ENCODE results near the gene CYP26B1.

CYP26B1 gene, protein sequence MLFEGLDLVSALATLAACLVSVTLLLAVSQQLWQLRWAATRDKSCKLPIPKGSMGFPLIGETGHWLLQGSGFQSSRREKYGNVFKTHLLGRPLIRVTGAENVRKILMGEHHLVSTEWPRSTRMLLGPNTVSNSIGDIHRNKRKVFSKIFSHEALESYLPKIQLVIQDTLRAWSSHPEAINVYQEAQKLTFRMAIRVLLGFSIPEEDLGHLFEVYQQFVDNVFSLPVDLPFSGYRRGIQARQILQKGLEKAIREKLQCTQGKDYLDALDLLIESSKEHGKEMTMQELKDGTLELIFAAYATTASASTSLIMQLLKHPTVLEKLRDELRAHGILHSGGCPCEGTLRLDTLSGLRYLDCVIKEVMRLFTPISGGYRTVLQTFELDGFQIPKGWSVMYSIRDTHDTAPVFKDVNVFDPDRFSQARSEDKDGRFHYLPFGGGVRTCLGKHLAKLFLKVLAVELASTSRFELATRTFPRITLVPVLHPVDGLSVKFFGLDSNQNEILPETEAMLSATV

GRCh38 chr2:72147303-72147971, at the start of gene CYP26B1:
Gene CYP26B1, minus strand, starts transcription at chr2:72147862. Its CDS starts 28 bp downstream, at chr2:72147834.
- DNase-seq, result no peak

- DNase-seq, result no peak
These were observed 46.1 kb upstream of the CYP26B1 start for GRCh38 chr2:72193723-72194122.

DNA sequence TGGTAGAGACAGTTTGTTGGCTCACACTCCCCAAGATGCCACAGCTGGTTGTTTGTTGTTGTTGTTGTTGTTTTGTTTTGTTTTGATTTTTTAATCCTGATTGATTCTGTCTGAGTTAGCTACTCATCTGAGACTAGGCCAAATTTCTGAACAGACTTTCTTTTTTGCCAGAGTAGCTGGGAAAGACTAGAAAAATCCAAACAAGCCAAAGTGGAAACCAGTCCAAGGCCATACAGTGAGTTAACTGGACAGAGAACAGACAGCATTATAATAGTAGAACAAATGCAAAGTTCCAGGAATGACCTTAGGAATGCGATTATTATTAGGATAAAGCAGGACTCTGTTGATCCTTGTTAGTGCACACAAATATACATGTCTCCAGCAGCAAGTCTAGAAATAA, 43.8 kb upstream of the CYP26B1 start:
- DNase-seq, result no peak

DNA sequence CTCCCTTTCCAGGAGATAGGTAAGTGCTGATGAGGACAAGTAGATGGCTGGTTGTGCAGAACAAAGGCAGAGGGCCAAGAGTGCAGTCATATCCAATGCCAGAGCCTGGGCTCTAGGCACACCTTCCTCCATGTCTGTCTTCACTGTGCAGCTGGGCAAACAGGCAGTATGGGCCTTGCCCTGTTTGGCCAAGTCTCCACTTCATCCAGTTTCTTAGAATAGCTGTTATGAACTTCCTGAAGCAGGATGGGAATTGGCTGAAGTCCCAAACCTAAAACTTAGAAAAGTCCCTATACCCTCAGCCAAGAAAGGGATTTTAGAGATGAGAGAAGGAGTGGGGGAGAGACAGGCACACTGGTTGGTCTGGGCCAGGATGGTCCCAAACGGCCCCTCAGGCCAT, 37.5 kb upstream of the CYP26B1 start:
- no peak for DNase-seq

DNA sequence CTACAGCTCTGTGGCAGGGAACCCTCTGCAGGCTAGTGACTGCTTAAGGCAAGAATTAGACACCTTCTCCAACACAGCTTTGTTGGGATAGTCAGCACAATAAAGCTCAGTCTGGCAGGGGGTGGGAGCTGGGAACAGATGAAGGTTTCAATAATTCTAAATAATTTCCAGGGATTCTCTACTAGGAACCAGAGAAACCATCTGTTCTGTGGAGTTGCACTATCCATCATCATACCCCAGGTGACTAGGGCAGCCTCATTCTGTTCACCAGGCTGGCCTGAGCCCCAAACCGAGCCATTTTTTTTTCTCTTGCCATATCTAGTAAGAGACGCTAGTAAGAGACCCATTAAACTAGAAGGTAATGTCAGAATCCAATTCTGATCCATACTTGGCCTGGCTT, 35.8 kb upstream of the CYP26B1 start:
- DNase-seq, result no peak

- no peak for DNase-seq
These were observed 35.4 kb upstream of the CYP26B1 start for GRCh38 chr2:72183016-72183415.

DNA sequence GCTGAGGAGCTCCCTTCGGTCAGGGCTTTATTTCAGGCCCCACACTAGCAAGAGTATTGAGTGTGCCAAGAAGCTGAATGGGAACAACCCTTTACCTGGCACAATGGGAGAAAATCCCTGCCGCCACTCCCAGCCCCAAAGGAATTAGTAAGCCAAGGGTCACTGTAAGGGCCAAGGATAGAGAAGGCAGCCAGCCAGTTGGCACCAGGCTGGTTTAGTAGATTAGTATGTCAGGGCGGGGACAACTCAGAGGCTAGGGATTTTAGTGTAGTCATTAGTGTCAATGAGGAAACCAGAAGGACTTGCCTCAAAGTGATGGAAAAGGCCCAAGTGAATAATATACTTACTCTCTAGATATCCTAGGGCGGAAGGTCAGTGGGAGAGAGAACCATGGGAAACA, 34.9 kb upstream of the CYP26B1 start:
- DNase-seq, result no peak

- no peak for DNase-seq
These were observed 34.0 kb upstream of the CYP26B1 start for GRCh38 chr2:72181616-72182015.

- DNase-seq, result no peak
These were observed 32.7 kb upstream of the CYP26B1 start for GRCh38 chr2:72180351-72180750.

- no peak for DNase-seq
These were observed 30.9 kb upstream of the CYP26B1 start for GRCh38 chr2:72178551-72178950.

DNA sequence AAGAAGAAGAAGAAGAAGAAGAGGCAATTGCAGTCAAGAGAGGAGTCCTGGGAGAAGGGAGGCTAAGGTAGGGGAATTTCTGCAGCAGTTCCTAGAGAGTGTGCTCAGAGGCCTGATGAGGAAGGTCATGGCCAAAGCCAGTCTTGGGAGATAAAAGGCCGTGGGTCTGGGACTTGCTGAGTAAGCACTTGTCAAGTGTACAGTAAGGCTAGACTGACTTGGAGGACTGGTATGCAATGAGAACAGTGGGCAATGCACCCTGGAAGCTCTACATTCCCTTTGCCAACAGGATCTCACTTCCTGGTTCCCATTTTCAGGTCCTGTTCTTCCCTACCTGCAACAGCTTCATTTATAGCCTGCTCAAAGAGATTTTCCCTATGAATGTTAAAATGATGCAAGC, 28.6 kb upstream of the CYP26B1 start:
- no peak for DNase-seq

- no peak for DNase-seq
These were observed 28.0 kb upstream of the CYP26B1 start for GRCh38 chr2:72175636-72176035.

DNA sequence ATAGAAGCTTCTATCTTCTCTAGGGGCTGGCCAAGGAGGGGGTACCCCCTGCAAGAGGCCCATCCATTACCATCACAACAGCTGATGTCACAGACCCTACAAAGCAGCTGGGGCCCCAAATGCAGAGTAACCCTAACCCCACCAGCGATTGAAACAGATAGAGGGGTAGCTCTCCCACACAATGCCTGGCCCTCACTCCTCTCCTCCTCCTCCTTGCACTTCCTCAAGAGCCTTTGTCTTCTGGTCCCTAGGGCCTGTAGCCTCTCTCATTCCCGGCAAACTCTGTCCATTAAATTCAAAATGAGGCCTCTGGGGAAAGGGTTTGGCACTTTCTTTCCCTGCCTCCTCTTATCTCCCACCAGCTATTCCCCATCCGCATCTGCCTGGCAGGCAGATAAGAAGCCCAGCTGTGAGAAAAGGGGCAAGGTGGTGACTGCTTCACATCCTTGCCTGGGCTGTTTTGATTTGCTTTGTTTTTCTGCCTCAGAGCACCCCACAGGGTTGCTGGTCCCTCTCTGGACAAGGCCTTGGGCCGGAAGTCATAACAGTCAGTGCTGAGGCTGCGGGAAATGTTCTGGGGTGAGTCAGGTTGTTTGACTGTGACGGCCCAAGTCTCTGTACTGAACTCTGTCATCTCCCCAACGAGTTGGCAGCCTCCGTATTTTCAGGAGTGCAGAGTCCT, 26.1 kb upstream of the CYP26B1 start:
- DNase-seq, result no peak

DNA sequence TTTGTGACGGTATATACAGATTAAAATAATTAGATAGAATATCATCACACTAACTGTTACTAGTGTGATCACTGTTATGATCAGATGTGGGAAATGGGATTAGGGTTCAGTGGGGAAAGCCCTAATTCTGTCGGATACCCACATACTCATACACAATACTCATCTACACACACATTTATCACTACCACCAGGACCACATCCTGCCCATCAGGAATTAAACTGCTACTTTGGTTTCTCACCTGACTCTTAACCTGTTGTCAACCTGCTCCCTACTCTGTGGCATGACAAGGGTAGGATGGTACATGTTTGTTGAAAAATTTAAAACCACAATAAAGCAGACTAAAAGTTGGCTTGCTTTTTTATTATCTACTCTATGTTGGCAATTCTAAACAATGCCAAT, 24.8 kb upstream of the CYP26B1 start:
- DNase-seq, result no peak

DNA sequence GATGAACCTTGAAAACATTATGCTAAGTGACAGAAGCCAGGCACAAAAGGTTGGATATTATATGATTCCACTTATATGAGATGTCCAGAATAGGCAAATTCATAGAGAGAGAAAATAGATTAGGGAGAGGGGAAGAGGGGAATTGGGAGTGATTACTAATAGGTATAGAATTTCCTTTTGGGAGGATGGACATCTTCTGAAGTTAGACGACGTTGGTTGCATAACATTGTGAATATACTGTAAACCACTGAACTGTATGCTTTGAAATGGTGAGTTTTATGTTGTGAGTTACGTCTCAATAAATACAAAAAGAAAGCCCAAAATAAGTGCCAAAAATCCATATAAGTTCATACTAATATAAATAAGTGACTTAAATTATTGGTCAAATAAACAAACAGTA, 18.6 kb upstream of the CYP26B1 start:
- no peak for DNase-seq

- no peak for DNase-seq
These were observed 18.1 kb upstream of the CYP26B1 start for GRCh38 chr2:72165792-72166191.

- no peak for DNase-seq
These were observed 14.9 kb upstream of the CYP26B1 start for GRCh38 chr2:72162574-72162973.

GRCh38 chr2:72159211-72159993, 11.7 kb upstream of the CYP26B1 start:
- DNase-seq, result no peak

DNA sequence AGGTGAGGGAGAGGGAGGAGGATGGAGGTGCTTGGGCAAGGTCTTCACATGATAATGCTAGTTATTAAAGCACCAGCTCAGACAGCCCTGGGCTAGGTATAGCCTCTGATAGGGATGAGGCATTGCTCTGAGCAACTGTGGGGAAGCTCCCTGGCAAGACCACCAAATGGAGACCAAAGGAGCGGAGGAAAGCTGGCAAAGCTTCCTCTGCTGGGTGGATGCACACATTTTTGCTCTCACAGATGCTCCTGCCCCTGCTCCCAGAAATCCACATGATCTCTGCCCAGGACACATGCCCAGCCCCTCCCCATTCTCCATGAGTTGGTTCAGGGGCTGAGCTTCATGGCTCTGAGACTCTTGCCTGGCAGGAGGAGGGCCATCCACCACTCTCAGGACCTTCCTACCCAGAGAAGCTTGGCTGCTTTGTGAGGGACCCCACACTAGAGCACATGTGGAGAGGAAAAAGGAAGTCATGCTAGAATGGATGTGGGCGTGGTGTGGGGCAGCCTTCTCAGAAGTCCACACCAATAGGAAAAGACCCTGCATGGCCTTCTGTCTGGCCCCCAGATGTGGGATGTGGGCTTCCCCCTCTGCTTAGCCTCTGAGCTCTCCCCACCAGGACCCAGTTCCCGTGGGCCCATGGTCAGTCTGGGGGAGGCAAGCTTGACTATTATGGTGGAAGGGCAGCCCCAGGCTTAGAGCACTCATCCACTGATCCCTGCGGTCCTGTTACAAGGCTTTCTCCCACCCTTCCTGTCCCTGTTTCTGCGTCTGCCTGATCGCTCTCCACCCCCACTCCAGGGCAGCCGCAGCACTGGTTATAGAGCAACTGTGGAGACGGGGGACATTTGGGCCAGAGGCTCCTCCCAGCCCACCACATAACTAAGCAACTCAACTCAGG, 10.5 kb upstream of the CYP26B1 start:
- DNase-seq, result no peak

DNA sequence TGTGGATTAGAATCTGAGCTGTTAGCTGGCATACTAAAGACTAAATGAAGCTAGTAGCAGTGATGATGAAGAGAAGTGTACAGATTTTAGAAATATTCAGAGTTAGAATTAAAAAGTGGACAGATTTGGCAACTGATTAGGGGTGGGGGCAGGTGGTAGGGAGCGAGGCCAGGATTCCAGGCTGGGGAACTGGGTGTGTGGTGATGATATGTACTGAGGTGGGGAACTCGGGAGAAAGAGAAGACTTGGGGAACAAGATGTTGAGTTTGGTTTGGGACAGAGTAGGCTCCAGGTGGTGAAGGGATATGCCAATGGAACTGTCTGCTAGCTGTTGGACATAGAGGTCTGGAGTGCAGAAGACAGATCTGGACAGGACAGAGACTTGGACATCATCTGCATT, 9.2 kb upstream of the CYP26B1 start:
- no peak for DNase-seq

DNA sequence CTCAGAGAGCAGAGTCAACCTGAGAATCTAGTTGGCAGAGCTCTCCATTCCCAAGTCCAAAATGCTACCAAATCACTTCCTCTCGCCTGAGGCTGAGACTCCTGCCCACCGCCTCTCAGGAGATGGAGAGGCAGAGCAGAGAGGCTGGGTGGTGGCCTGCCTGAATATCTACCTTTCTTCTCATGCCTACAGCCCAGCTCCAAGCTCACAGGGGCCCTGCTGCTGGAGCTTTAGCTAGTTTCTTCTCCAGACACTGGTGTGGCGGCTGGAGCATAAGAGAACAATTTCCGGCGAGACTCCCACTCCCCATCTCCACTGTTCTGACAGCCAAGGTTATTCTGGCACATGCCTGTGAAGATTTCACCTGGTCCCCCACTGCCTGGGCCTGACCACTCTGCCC, 8.1 kb upstream of the CYP26B1 start:
- no peak for DNase-seq

- no peak for DNase-seq
These were observed 7.5 kb upstream of the CYP26B1 start for GRCh38 chr2:72155151-72155550.

Data from NCI-H1417 treated with DMSO at 0.1 percent for 48 hours (cell line).